Upper lobe of right lung (tissue), 1 donor: Measurements from ENCODE around the gene SMARCA1. TPM values are rescaled to one million over a fixed set of nuclear protein-coding genes. Genes with fewer than 3 reads are reported as not detected.

Source experiments
- ATAC-seq: fragments of 200-7000 bp; cut with Tn5 transposase; one replicate; pipeline ENCODE4 v1.9.1; 2020; ENCODE audit warnings: mild to moderate bottlenecking, moderate library complexity
- DNase-seq: peaks from one replicate; pipeline ENCODE4 v3.0.0-alpha.2; 2020
- H3K27ac ChIP-seq: fragments of 200-600 bp; one replicate; pipeline ENCODE4 v1.8.0; 2022
- H3K27me3 ChIP-seq: fragments of 200-600 bp; one replicate; pipeline ENCODE4 v1.8.0; 2022; ENCODE audit warnings: mild to moderate bottlenecking
- H3K36me3 ChIP-seq: fragments of 200-600 bp; one replicate; pipeline ENCODE4 v1.8.0; 2022
- H3K4me1 ChIP-seq: fragments of 200-600 bp; one replicate; pipeline ENCODE4 v1.8.0; 2022
- H3K4me3 ChIP-seq: fragments of 200-600 bp; one replicate; pipeline ENCODE4 v1.8.0; 2022; ENCODE audit warnings: mild to moderate bottlenecking
- H3K9me3 ChIP-seq: fragments of 200-600 bp; one replicate; pipeline ENCODE4 v1.8.0; 2022
- intact Hi-C: fragments of 100-400 bp; cut with DNase I; formaldehyde crosslinking; loops from one replicate; pipeline ENCODE4 v1.11.0; 2022
- total RNA-seq: library from RNA; stranded (reverse); fragmentation: NEBNext Ultra II Directional; extraction: Animal tissue kit (Norgen Biotek cat#: 25700); gene quantifications from one replicate; pipeline ENCODE4 v1.2.1, GENCODE V29; 2021
- TF ChIP-seq, protein P1 (sequence below): fragments of 200-600 bp; IDR thresholded peaks from one replicate; pipeline ENCODE4 v1.8.0; 2022; ENCODE audit warnings: antibody characterized with exemption
- donor health status: DM: no; HTN: yes; CAD: no; lungs with severe emphysema.

The SMARCA1 gene
- total RNA-seq, 1 donor from 2014 or later: 26.9 TPM

DNA sequence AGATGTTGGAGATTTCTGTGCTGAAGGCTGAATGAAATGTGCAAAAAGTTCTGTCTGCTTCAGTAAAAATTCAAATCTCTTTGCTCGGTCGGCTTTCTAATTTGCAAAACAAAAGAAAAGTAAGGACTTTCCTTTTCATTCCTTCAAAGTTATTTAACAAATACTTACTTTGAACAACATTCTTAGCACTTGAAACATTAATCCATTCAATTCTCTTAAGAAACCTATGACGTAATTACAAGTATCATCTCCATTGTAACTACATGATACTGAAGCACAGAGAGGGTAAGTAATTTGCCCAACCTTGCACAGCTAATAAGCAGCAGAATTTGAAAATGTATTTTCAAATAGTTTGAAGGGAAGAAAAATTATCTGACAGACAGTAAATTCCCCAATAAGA lies 6.9 kb downstream of the SMARCA1 start:
- Histone ChIP-seq H3K9me3 (no peaks in the 10 kb centered on the region), H3K4me3 (no peak overlapping the region), H3K36me3 (no peaks in the 10 kb centered on the region), H3K4me1 (no peaks in the 10 kb centered on the region), H3K27ac (no peak overlapping the region), H3K27me3 (no peaks in the 10 kb centered on the region)
- TF ChIP-seq, protein P1, sequence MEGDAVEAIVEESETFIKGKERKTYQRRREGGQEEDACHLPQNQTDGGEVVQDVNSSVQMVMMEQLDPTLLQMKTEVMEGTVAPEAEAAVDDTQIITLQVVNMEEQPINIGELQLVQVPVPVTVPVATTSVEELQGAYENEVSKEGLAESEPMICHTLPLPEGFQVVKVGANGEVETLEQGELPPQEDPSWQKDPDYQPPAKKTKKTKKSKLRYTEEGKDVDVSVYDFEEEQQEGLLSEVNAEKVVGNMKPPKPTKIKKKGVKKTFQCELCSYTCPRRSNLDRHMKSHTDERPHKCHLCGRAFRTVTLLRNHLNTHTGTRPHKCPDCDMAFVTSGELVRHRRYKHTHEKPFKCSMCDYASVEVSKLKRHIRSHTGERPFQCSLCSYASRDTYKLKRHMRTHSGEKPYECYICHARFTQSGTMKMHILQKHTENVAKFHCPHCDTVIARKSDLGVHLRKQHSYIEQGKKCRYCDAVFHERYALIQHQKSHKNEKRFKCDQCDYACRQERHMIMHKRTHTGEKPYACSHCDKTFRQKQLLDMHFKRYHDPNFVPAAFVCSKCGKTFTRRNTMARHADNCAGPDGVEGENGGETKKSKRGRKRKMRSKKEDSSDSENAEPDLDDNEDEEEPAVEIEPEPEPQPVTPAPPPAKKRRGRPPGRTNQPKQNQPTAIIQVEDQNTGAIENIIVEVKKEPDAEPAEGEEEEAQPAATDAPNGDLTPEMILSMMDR: no peak
- DNase-seq (no peak), ATAC-seq (no peak)
- intact Hi-C loops: no loop called here

DNA sequence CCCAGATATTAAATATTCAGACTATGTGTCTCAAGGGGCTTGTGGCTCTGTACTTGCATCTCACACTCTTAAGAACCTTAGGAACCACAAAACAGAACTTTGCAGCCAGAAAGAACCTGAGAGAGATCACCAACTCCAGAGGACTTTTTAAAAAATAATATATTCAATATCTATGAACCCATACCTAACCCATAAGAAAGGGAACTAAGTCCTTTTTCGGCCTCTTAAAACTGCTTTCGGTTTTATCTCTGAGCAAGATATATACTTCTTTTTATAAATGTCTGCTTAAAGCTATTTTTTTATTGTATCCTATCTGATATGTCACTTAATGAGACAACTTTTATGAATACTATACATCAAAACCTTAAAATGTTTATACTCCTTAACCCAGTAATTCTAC lies 10.9 kb downstream of the SMARCA1 start:
- Histone ChIP-seq H3K9me3 (no peaks in the 10 kb centered on the region), H3K4me3 (no peak overlapping the region), H3K36me3 (no peaks in the 10 kb centered on the region), H3K4me1 (no peaks in the 10 kb centered on the region), H3K27ac (no peak overlapping the region), H3K27me3 (no peaks in the 10 kb centered on the region)
- intact Hi-C loops: no loop called here
- TF ChIP-seq, protein P1: no peak
- ATAC-seq (no peak), DNase-seq (no peak)

DNA sequence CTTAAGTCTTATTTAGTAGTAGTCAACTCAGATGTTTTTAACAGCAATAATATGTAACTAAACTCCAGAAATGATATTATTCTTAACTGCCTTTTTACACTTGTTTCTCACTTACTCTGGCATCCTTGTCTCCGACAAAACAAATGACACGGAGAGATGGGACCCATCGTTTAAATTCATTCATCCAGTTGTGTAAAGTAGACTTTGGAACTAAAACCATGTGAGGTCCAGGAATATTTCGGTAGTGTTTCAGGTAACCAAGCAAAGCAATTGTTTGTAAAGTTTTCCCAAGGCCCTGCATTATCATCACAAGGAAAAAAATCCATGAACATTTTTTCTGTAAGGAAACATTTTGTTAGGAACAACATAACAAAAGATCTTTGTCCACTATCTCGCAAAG lies 11.6 kb downstream of the SMARCA1 start:
- intact Hi-C loops: no loop called here
- H3K36me3 ChIP-seq: no peaks in the 10 kb centered on the region

DNA sequence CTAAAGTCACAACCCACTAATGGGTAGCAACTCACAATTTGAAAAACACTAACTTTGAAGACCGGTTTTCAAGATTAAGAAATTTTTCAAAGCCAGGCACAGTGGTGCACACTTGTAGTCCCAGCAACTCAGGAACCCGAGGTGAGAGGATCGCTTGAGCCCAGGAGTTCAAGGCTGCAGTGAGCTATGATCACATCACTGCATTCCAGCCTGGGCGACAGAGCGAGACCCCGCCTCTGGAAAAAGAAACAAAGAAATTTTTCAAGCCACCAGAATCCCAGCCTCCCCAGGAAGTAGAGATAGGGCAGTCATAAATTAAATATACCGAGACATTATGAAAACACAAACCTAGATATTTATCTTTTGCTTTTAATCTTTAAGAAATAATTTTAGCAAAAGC lies 13.0 kb downstream of the SMARCA1 start:
- H3K27me3 ChIP-seq: no peaks in the 10 kb centered on the region
- H3K27ac ChIP-seq: no peak overlapping the region
- no peaks in the 10 kb centered on the region for H3K36me3 ChIP-seq
- intact Hi-C loops: no loop called here
- H3K4me3 ChIP-seq: no peak overlapping the region
- no peaks in the 10 kb centered on the region for H3K4me1 ChIP-seq
- DNase-seq (no peak), ATAC-seq (no peak)
- TF ChIP-seq, protein P1: no peak
- no peaks in the 10 kb centered on the region for H3K9me3 ChIP-seq

More for the DNA sequence above, 11.6 kb downstream of the SMARCA1 start:
- no peak overlapping the region for H3K27ac ChIP-seq
- DNase-seq (no peak), ATAC-seq (no peak)
- no peaks in the 10 kb centered on the region for H3K4me1 ChIP-seq
- no peaks in the 10 kb centered on the region for H3K27me3 ChIP-seq
- no peak overlapping the region for H3K4me3 ChIP-seq
- TF ChIP-seq, protein P1: no peak
- no peaks in the 10 kb centered on the region for H3K9me3 ChIP-seq

DNA sequence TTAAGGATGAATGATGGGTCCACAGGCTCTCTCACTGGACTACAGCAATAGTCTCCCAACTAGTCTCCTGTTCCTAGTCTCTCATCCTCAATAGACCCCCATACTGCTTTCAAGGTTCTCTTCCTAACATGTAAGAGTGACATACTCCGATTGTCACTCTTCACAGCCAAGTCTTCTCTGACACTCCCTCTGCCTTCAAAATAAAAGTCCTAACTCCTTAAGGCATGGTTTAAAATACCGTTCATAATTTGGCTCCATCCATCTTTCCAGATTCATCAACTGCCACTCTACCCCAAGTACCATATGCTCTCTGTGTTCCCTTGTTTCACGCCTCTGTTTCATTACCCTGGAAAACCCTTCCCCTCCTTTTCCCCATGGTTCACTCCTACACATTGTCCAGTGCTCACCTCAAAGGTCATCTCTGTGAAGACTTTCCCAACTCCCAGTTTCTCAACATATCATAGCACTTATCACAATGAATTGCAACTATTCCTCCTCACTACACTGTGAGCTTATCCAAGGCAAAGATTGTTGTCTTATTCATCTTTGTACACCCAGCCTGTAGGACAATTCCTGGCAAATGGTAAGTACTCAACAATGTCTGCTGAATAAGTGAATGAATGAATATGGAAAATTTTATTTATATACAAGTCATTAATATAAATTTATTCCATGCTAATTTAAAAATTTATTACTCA lies 26.0 kb downstream of the SMARCA1 start:
- DNase-seq (no peak), ATAC-seq (no peak)
- no peak overlapping the region for H3K27ac ChIP-seq
- no peaks in the 10 kb centered on the region for H3K36me3 ChIP-seq
- TF ChIP-seq, protein P1: no peak
- H3K4me3 ChIP-seq: no peak overlapping the region
- intact Hi-C loops: no loop called here
- no peaks in the 10 kb centered on the region for H3K27me3 ChIP-seq
- H3K4me1 ChIP-seq: no peaks in the 10 kb centered on the region
- no peaks in the 10 kb centered on the region for H3K9me3 ChIP-seq

DNA sequence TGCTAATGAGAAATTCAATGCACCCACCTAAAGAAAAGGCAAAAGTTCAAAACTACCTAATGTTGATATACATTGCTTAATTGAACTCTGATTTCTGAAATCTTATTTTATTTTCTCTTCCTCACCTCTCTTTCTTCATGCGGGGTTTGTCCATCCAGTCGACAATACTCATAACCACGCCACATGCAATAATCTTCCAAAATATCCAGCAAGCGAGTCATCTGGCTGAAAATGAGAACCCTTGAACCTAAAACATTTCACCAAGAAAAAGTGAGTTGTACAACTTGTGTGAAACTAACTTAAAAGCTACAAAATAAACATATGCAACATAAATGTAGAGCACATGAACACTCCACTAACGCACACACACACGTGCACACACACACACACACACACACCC lies 26.7 kb downstream of the SMARCA1 start:
- no peaks in the 10 kb centered on the region for H3K9me3 ChIP-seq
- no peak overlapping the region for H3K4me3 ChIP-seq
- H3K27me3 ChIP-seq: no peaks in the 10 kb centered on the region
- H3K36me3 ChIP-seq: no peaks in the 10 kb centered on the region
- ATAC-seq (no peak), DNase-seq (no peak)
- no peak overlapping the region for H3K27ac ChIP-seq
- TF ChIP-seq, protein P1: no peak
- intact Hi-C loops: no loop called here
- H3K4me1 ChIP-seq: no peaks in the 10 kb centered on the region
